Neural progenitor cell (in vitro differentiated cells): ENCODE measurements around the gene TWNK. TPM values are rescaled to one million over a fixed set of nuclear protein-coding genes. Genes with fewer than 3 reads are reported as not detected.
"Not testable (repeated sequence)": the region's sequence is repeated elsewhere in the genome, so short reads cannot be mapped to it uniquely, and the experiment has no call there.

Source experiments
- DNase-seq: peaks from one replicate; pipeline ENCODE4 v3.0.0-alpha.2; 2016; ENCODE audit warnings: low spot score
- H2AFZ ChIP-seq: fragments of 200-600 bp; sonication (generic); replicated peaks from 2 replicates; pipeline ENCODE4 v1.6.1; 2016; ENCODE audit warnings: antibody characterized with exemption
- H3F3A ChIP-seq: fragments of 200-600 bp; sonication (generic); 2 replicates; pipeline ENCODE4 v1.6.1; 2016; ENCODE audit warnings: antibody characterized with exemption, low read depth
- H3K27ac ChIP-seq: fragments of 200-600 bp; sonication (generic); 2 replicates; pipeline ENCODE4 v1.5.1; 2016; ENCODE audit warnings: mild to moderate bottlenecking
- H3K27me3 ChIP-seq: fragments of 200-600 bp; sonication (generic); 2 replicates; pipeline ENCODE4 v1.6.1; 2016; ENCODE audit warnings: mild to moderate bottlenecking, moderate library complexity
- H3K36me3 ChIP-seq: fragments of 200-600 bp; sonication (generic); 2 replicates; pipeline ENCODE4 v1.5.1; 2016
- H3K4me1 ChIP-seq: fragments of 200-600 bp; sonication (generic); 2 replicates; pipeline ENCODE4 v1.6.1; 2016; ENCODE audit warnings: mixed run types
- H3K4me2 ChIP-seq: fragments of 200-600 bp; sonication (generic); 2 replicates; pipeline ENCODE4 v1.6.1; 2016
- H3K4me3 ChIP-seq: fragments of 200-600 bp; sonication (generic); 2 replicates; pipeline ENCODE4 v1.5.1; 2016
- H3K79me2 ChIP-seq: fragments of 200-600 bp; sonication (generic); 2 replicates; pipeline ENCODE4 v1.6.1; 2016; ENCODE audit warnings: low read depth
- H3K9ac ChIP-seq: fragments of 200-600 bp; sonication (generic); 2 replicates; pipeline ENCODE4 v1.6.1; 2016
- H3K9me3 ChIP-seq: fragments of 200-600 bp; sonication (generic); 2 replicates; pipeline ENCODE4 v1.5.1; 2016; ENCODE audit warnings: low read depth
- H4K20me1 ChIP-seq: fragments of 200-600 bp; sonication (generic); 2 replicates; pipeline ENCODE4 v1.6.1; 2016; ENCODE audit warnings: low read depth
- H3K27ac Mint-ChIP-seq: 3 replicates; pipeline ENCODE4 v1.8.0; 2021; ENCODE audit warnings: mixed read lengths
- H3K27me3 Mint-ChIP-seq: 2 replicates; pipeline ENCODE4 v1.8.0; 2022; ENCODE audit warnings: low read depth, mild to moderate bottlenecking, inconsistent platforms, moderate library complexity, mixed read lengths; ENCODE audit not compliant: insufficient read depth
- H3K36me3 Mint-ChIP-seq: 3 replicates; pipeline ENCODE4 v1.8.0; 2021; ENCODE audit warnings: mixed read lengths
- H3K4me1 Mint-ChIP-seq: 3 replicates; pipeline ENCODE4 v1.8.0; 2021; ENCODE audit warnings: mixed read lengths
- H3K4me3 Mint-ChIP-seq: 3 replicates; pipeline ENCODE4 v1.8.0; 2021; ENCODE audit warnings: mild to moderate bottlenecking, moderate library complexity, mixed read lengths
- H3K9me3 Mint-ChIP-seq: 3 replicates; pipeline ENCODE4 v1.8.0; 2020; ENCODE audit warnings: mixed read lengths
- CTCF ChIP-seq: fragments of 200-600 bp; sonication (generic); IDR thresholded peaks from 2 replicates; pipeline ENCODE4 v1.5.1; 2017; ENCODE audit warnings: antibody characterized with exemption, mild to moderate bottlenecking
- EZH2 ChIP-seq: fragments of 200-600 bp; sonication (generic); IDR thresholded peaks from 2 replicates; pipeline ENCODE4 v1.6.1; 2017; ENCODE audit warnings: antibody characterized with exemption, mild to moderate bottlenecking, moderate library complexity
- EZH2phosphoT487 ChIP-seq: fragments of 200-600 bp; sonication (generic); IDR thresholded peaks from 2 replicates; pipeline ENCODE4 v1.6.1; 2017; ENCODE audit warnings: antibody characterized with exemption
- total RNA-seq: library from RNA; depleted of rRNA; stranded (reverse); fragments of >200 nt; gene quantifications from 2 replicates; pipeline ENCODE4 v1.2.3, GENCODE V29; 2015; ENCODE audit warnings: low replicate concordance

Gene TWNK
- total RNA-seq, 1 donor from 2014 or later: 6.4 TPM

GRCh38 chr10:100972904-100973535, 14.3 kb upstream of the TWNK start:
- H3K9ac ChIP-seq: no peak overlapping the region
- Mint-ChIP-seq H3K9me3 (no peaks in the 10 kb centered on the region), H3K36me3 (no peaks in the 10 kb centered on the region), H3K27ac (no peak overlapping the region), H3K4me1 (peaks cover 31% of the 10 kb centered on the region), H3K27me3 (peaks cover 14% of the 10 kb centered on the region), H3K4me3 (peak overlapping the region; percentile 53)
- no peaks in the 10 kb centered on the region for H3K79me2 ChIP-seq
- no peak overlapping the region for H2AFZ ChIP-seq
- H3K4me1 ChIP-seq: peaks cover 13% of the 10 kb centered on the region
- H3K4me3 ChIP-seq: no peak overlapping the region
- no peaks in the 10 kb centered on the region for H3K9me3 ChIP-seq
- H3K4me2 ChIP-seq: no peak overlapping the region
- peaks cover 4% of the 10 kb centered on the region for H4K20me1 ChIP-seq
- no peak overlapping the region for H3K27ac ChIP-seq
- peaks cover 31% of the 10 kb centered on the region for H3F3A ChIP-seq
- H3K27me3 ChIP-seq: peaks cover 19% of the 10 kb centered on the region
- TF ChIP-seq CTCF (no peak), EZH2 (no peak), EZH2phosphoT487 (no peak)
- no peak for DNase-seq
- H3K36me3 ChIP-seq: no peaks in the 10 kb centered on the region

- H3K27me3 Mint-ChIP-seq: peaks cover 14% of the 10 kb centered on the region
- not testable (repeated sequence) for H3K36me3 Mint-ChIP-seq, H3K9me3 ChIP-seq, H3K4me3 Mint-ChIP-seq, DNase-seq, H2AFZ ChIP-seq, H3K9ac ChIP-seq, H3K36me3 ChIP-seq, H3K79me2 ChIP-seq, H3K27ac ChIP-seq, H3K4me2 ChIP-seq, H3K27me3 ChIP-seq, H3K27ac Mint-ChIP-seq, H3K9me3 Mint-ChIP-seq, H3K4me3 ChIP-seq, H4K20me1 ChIP-seq
- Histone ChIP-seq H3F3A (peaks cover 11% of the 10 kb centered on the region), H3K4me1 (peaks cover 13% of the 10 kb centered on the region)
- H3K4me1 Mint-ChIP-seq: peaks cover 23% of the 10 kb centered on the region
Observed at GRCh38 chr10:100975397-100975796, 11.9 kb upstream of the TWNK start.

GRCh38 chr10:100976906-100977305, 10.4 kb upstream of the TWNK start:
- Histone ChIP-seq H3F3A (no peaks in the 10 kb centered on the region), H3K4me2 (no peak overlapping the region), H3K27me3 (no peaks in the 10 kb centered on the region), H3K9me3 (no peaks in the 10 kb centered on the region), H3K27ac (no peak overlapping the region), H4K20me1 (no peaks in the 10 kb centered on the region), H3K79me2 (no peaks in the 10 kb centered on the region), H3K9ac (no peak overlapping the region), H3K4me3 (no peak overlapping the region), H2AFZ (no peak overlapping the region), H3K4me1 (peaks cover 4% of the 10 kb centered on the region), H3K36me3 (no peaks in the 10 kb centered on the region)
- H3K36me3 Mint-ChIP-seq: peaks cover 8% of the 10 kb centered on the region
- H3K4me1 Mint-ChIP-seq: peaks cover 8% of the 10 kb centered on the region
- H3K4me3 Mint-ChIP-seq: no peak overlapping the region
- H3K27me3 Mint-ChIP-seq: peaks cover 12% of the 10 kb centered on the region
- TF ChIP-seq CTCF: no peak
- no peak for TF ChIP-seq EZH2
- TF ChIP-seq EZH2phosphoT487: no peak
- no peaks in the 10 kb centered on the region for H3K9me3 Mint-ChIP-seq
- DNase-seq: no peak
- H3K27ac Mint-ChIP-seq: no peak overlapping the region

GRCh38 chr10:100977436-100977835, 9.9 kb upstream of the TWNK start:
- no peak overlapping the region for H3K4me3 ChIP-seq
- Mint-ChIP-seq H3K36me3 (peaks cover 12% of the 10 kb centered on the region), H3K4me3 (no peak overlapping the region), H3K27me3 (peaks cover 12% of the 10 kb centered on the region), H3K27ac (no peak overlapping the region), H3K9me3 (no peaks in the 10 kb centered on the region), H3K4me1 (peaks cover 4% of the 10 kb centered on the region)
- H2AFZ ChIP-seq: no peak overlapping the region
- no peak overlapping the region for H3K4me2 ChIP-seq
- no peak overlapping the region for H3K27ac ChIP-seq
- no peak for DNase-seq
- H3K4me1 ChIP-seq: no peaks in the 10 kb centered on the region
- no peaks in the 10 kb centered on the region for H3K9me3 ChIP-seq
- no peaks in the 10 kb centered on the region for H3K36me3 ChIP-seq
- H3K27me3 ChIP-seq: no peaks in the 10 kb centered on the region
- TF ChIP-seq EZH2 (no peak), EZH2phosphoT487 (no peak), CTCF (no peak)
- H4K20me1 ChIP-seq: no peaks in the 10 kb centered on the region
- no peaks in the 10 kb centered on the region for H3K79me2 ChIP-seq
- no peak overlapping the region for H3K9ac ChIP-seq
- H3F3A ChIP-seq: no peaks in the 10 kb centered on the region
